Measurements from ENCODE around the gene TNC. TPM values are rescaled to one million over a fixed set of nuclear protein-coding genes. Genes with fewer than 3 reads are reported as not detected.
A peak's percentile ranks its signal among the peaks of the same experiment; 100 is the strongest.

Gene TNC
- polyA plus RNA-seq, 1 of the 3 experiments (the other 2 are of a cell fraction): 805 TPM

DNA sequence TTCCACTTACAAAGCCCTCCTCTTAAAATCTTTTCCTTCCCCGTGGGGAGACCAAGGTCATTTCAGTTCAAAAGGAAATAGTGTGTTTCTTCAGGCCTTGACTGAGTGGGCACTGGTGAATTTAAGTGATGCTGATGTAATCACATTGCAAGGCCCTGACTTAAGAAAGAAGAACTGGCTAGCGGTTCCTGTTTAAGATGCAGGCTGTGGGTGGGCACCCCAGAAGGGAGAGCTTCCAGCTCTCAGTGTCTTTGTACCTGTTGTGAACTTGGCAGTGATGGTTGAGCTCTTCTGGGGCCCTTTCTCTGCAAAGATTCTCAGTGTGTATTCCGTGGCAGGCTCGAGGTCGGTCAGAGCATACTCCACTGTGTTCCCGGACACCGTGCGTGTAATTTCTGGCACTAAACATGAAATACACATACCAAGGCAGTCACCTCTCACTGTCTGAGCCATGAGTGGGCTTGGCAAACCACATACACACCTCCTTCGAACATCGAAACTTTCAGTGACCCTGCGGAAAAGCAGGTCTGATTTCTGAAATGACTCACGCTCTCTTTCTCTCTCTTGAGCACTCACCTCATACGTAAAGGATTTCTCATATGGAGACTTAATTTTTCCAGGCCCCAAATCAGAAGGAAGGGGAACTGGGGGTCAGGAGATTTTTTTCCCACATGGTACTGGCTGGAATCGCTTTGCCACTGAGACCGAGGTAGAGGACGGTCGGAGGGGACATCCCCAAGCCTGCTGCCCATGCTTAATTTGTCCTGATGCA lies 81.9 kb downstream of the TNC start (continued):
- TF ChIP-seq, protein P1, sequence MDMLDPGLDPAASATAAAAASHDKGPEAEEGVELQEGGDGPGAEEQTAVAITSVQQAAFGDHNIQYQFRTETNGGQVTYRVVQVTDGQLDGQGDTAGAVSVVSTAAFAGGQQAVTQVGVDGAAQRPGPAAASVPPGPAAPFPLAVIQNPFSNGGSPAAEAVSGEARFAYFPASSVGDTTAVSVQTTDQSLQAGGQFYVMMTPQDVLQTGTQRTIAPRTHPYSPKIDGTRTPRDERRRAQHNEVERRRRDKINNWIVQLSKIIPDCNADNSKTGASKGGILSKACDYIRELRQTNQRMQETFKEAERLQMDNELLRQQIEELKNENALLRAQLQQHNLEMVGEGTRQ (IDR thresholded peaks at IDR 0.05; ENCODE audit: borderline replicate concordance, low read depth, low read length): no peak
- TF ChIP-seq GABPA (IDR thresholded peaks at IDR 0.05; ENCODE audit: low read depth): no peak
- TF ChIP-seq MXI1 (IDR thresholded peaks at IDR 0.05; ENCODE audit: low read depth, low read length): no peak
- TF ChIP-seq ELF1 (IDR thresholded peaks at IDR 0.05): no peak
- TF ChIP-seq RFX5 (IDR thresholded peaks at IDR 0.05; ENCODE audit: low read length): no peak
- TF ChIP-seq POLR2AphosphoS5 (IDR thresholded peaks at IDR 0.05; ENCODE audit: low read depth, low read length): no peak
- no peak for TF ChIP-seq CHD2 (IDR thresholded peaks at IDR 0.05; ENCODE audit: low read length, partially characterized antibody)
- no peak for TF ChIP-seq GATA2 (CRISPR knock-in tag; IDR thresholded peaks at IDR 0.05)
- TF ChIP-seq EZH2phosphoT487 (IDR thresholded peaks at IDR 0.05; ENCODE audit: borderline replicate concordance, low read depth): no peak
- no peak for TF ChIP-seq FOXJ3 (CRISPR knock-in tag; IDR thresholded peaks at IDR 0.05)
- TF ChIP-seq RAD21 (IDR thresholded peaks at IDR 0.05; ENCODE audit: low read length): no peak
- TF ChIP-seq, protein P2, sequence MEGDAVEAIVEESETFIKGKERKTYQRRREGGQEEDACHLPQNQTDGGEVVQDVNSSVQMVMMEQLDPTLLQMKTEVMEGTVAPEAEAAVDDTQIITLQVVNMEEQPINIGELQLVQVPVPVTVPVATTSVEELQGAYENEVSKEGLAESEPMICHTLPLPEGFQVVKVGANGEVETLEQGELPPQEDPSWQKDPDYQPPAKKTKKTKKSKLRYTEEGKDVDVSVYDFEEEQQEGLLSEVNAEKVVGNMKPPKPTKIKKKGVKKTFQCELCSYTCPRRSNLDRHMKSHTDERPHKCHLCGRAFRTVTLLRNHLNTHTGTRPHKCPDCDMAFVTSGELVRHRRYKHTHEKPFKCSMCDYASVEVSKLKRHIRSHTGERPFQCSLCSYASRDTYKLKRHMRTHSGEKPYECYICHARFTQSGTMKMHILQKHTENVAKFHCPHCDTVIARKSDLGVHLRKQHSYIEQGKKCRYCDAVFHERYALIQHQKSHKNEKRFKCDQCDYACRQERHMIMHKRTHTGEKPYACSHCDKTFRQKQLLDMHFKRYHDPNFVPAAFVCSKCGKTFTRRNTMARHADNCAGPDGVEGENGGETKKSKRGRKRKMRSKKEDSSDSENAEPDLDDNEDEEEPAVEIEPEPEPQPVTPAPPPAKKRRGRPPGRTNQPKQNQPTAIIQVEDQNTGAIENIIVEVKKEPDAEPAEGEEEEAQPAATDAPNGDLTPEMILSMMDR (IDR thresholded peaks at IDR 0.05): no peak
- TF ChIP-seq, protein P3, sequence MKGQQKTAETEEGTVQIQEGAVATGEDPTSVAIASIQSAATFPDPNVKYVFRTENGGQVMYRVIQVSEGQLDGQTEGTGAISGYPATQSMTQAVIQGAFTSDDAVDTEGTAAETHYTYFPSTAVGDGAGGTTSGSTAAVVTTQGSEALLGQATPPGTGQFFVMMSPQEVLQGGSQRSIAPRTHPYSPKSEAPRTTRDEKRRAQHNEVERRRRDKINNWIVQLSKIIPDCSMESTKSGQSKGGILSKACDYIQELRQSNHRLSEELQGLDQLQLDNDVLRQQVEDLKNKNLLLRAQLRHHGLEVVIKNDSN (IDR thresholded peaks at IDR 0.05; ENCODE audit: borderline replicate concordance, low read depth): no peak
- TF ChIP-seq, protein P4, sequence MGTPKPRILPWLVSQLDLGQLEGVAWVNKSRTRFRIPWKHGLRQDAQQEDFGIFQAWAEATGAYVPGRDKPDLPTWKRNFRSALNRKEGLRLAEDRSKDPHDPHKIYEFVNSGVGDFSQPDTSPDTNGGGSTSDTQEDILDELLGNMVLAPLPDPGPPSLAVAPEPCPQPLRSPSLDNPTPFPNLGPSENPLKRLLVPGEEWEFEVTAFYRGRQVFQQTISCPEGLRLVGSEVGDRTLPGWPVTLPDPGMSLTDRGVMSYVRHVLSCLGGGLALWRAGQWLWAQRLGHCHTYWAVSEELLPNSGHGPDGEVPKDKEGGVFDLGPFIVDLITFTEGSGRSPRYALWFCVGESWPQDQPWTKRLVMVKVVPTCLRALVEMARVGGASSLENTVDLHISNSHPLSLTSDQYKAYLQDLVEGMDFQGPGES (IDR thresholded peaks at IDR 0.05; ENCODE audit: low read depth, low read length): no peak
- TF ChIP-seq JUND (IDR thresholded peaks at IDR 0.05): no peak
- peak; percentile 24; the same call in 1 of the 2 replicates for TF ChIP-seq TEAD4 (IDR thresholded peaks at IDR 0.05; ENCODE audit: borderline replicate concordance, insufficient read depth)
- 0 out of 2 replicates have a peak, but pooled peaks have one; percentile 1 for TF ChIP-seq FOSL2 (IDR thresholded peaks at IDR 0.05; ENCODE audit: borderline replicate concordance, low read depth)
- no peak for TF ChIP-seq TAF1 (IDR thresholded peaks at IDR 0.05; ENCODE audit: borderline replicate concordance, low read depth, low read length)

All from SK-N-SH (cell line).